Fibroblast of mammary gland (primary cell): Measurements from ENCODE around the gene CSMD2.
A peak's percentile ranks its signal among the peaks of the same experiment; 100 is the strongest.

ENCODE experiments used
- DNase-seq: peaks from one replicate; pipeline ENCODE4 v3.0.0-alpha.2; 2010; ENCODE audit warnings: low read depth
- H3K4me3 ChIP-seq: 2 replicates; pipeline ENCODE4 v1.5.1; 2011; ENCODE audit warnings: low read depth, mild to moderate bottlenecking, low read length, moderate library complexity; ENCODE audit not compliant: control insufficient read depth
- CTCF ChIP-seq: conservative IDR thresholded peaks from 2 replicates; pipeline ENCODE4 v1.5.1; 2011; ENCODE audit warnings: low read depth, low read length, inconsistent platforms; ENCODE audit not compliant: control insufficient read depth, insufficient read depth

The CSMD2 gene

GRCh38 chr1:33903210-33903589 lies 261.8 kb downstream of the CSMD2 start:
- peak; percentile 84 for DNase-seq
- no peak for TF ChIP-seq CTCF
- H3K4me3 ChIP-seq, result no peak overlapping the region

- no peak for DNase-seq
- no peak for TF ChIP-seq CTCF
- no peak overlapping the region for H3K4me3 ChIP-seq
Observed at GRCh38 chr1:33902486-33903209, 262.4 kb downstream of the CSMD2 start.

GRCh38 chr1:33899746-33900145 lies 265.3 kb downstream of the CSMD2 start:
- TF ChIP-seq CTCF, result no peak
- no peak overlapping the region for H3K4me3 ChIP-seq

GRCh38 chr1:33898881-33899280 lies 266.1 kb downstream of the CSMD2 start:
- no peak for DNase-seq

More at GRCh38 chr1:33899746-33900145, 265.3 kb downstream of the CSMD2 start:
- DNase-seq, result no peak

GRCh38 chr1:33898406-33898805 lies 266.6 kb downstream of the CSMD2 start:
- no peak for TF ChIP-seq CTCF
- H3K4me3 ChIP-seq, result no peak overlapping the region
- DNase-seq, result no peak

More at GRCh38 chr1:33898881-33899280, 266.1 kb downstream of the CSMD2 start:
- TF ChIP-seq CTCF, result no peak
- H3K4me3 ChIP-seq, result no peak overlapping the region

GRCh38 chr1:33897092-33897725 lies 267.8 kb downstream of the CSMD2 start:
- H3K4me3 ChIP-seq, result no peak overlapping the region
- TF ChIP-seq CTCF, result no peak
- DNase-seq, result peak; percentile 41

GRCh38 chr1:33895976-33896375 lies 269.1 kb downstream of the CSMD2 start:
- H3K4me3 ChIP-seq, result no peak overlapping the region
- TF ChIP-seq CTCF, result no peak
- no peak for DNase-seq
